GM18526 (cell line): Measurements from ENCODE around the gene ERBB4.

Experiments
- POLR2A ChIP-seq: IDR thresholded peaks from 3 replicates; pipeline ENCODE4 v1.6.1; 2011; ENCODE audit not compliant: insufficient read length; ENCODE audit errors: extremely low read depth

Gene ERBB4

GRCh38 chr2:211609127-211609526 lies 929.5 kb downstream of the ERBB4 start:
- TF ChIP-seq POLR2A = no peak

GRCh38 chr2:211599146-211599545 lies 939.5 kb downstream of the ERBB4 start:
- TF ChIP-seq POLR2A = no peak

- TF ChIP-seq POLR2A = no peak
Measured at GRCh38 chr2:211598238-211598637, 940.4 kb downstream of the ERBB4 start.

- TF ChIP-seq POLR2A = no peak
Measured at GRCh38 chr2:211591426-211591825, 947.2 kb downstream of the ERBB4 start.

GRCh38 chr2:211568439-211568838 lies 970.2 kb downstream of the ERBB4 start:
- no peak for TF ChIP-seq POLR2A

- no peak for TF ChIP-seq POLR2A
Measured at GRCh38 chr2:211564441-211564840, 974.2 kb downstream of the ERBB4 start.

GRCh38 chr2:211545582-211545981 lies 993.0 kb downstream of the ERBB4 start:
- no peak for TF ChIP-seq POLR2A

GRCh38 chr2:211534632-211535031 lies 1004.0 kb downstream of the ERBB4 start:
- no peak for TF ChIP-seq POLR2A

GRCh38 chr2:211516537-211516936 lies 1022.1 kb downstream of the ERBB4 start:
- no peak for TF ChIP-seq POLR2A

GRCh38 chr2:211514049-211514448 lies 1024.6 kb downstream of the ERBB4 start:
- TF ChIP-seq POLR2A = no peak

- no peak for TF ChIP-seq POLR2A
Measured at GRCh38 chr2:211513446-211513845, 1025.2 kb downstream of the ERBB4 start.

GRCh38 chr2:211512806-211513205 lies 1025.8 kb downstream of the ERBB4 start:
- TF ChIP-seq POLR2A = no peak

- TF ChIP-seq POLR2A = no peak
Measured at GRCh38 chr2:211503856-211504255, 1034.7 kb downstream of the ERBB4 start.

GRCh38 chr2:211503198-211503597 lies 1035.4 kb downstream of the ERBB4 start:
- TF ChIP-seq POLR2A = no peak

GRCh38 chr2:211498551-211499205 lies 1039.9 kb downstream of the ERBB4 start:
- no peak for TF ChIP-seq POLR2A

- TF ChIP-seq POLR2A = no peak
Measured at GRCh38 chr2:211495339-211495738, 1043.3 kb downstream of the ERBB4 start.

GRCh38 chr2:211494536-211494935 lies 1044.1 kb downstream of the ERBB4 start:
- TF ChIP-seq POLR2A = no peak
